NCI-H146 treated with DMSO at 0.1 percent for 48 hours (cell line): Measurements from ENCODE around the gene REV3L.
"Not testable (repeated sequence)": the region's sequence is repeated elsewhere in the genome, so short reads cannot be mapped to it uniquely, and the experiment has no call there.

Experiments used
- DNase-seq: peaks from one replicate; lab custom pipeline; 2025; ENCODE audit not compliant: unreplicated experiment; lab: John Stamatoyannopoulos, UW

REV3L gene

GRCh38 chr6:111379831-111380230 is 103.2 kb downstream of the REV3L start:
- DNase-seq = no peak

DNA sequence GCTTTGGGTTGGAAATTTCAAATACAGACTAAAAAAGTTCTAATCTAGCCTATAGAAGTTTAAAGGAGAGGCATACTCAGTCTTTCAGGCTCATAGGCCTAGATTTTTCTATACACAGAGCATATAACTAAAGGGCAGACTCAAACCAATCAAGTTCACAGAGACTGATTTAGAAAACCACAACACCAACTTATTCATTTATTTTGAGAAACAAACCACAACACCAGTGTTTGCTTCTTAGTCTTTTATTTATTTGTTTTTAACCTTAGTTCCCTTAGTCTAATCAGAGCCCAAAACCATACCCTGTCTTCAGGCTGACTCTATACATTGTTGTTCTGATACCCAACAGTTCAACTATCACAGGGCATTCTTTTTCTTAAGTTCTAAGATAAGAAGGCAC is 103.7 kb downstream of the REV3L start:
- no peak for DNase-seq

DNA sequence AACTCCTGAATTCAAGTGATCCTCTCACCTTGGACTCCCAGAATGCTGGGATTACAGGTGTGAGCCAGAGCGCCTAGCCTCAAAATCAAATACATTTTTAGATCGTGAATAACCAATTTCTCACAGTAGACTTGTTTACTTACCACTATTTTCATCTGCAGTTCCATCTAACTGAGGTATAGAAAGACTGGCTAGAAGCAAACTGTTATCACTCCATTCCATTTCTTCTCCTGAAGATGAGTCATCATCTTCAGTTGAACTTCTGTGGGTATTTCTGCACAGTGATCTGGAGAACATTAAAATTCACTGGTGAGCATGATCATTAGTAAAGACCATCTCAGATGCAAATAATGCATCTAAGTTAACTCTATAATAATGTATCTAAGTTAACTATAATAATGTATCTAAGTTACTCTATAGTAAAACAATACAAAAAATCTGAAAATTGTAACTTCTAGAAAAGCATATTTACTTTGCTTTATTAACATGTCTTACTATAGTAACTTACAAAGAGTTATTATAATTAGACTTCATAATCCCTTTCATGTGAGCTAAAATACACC is 105.4 kb downstream of the REV3L start:
- DNase-seq = no peak

- DNase-seq = no peak
These were observed 115.5 kb downstream of the REV3L start for GRCh38 chr6:111367393-111368088.

DNA sequence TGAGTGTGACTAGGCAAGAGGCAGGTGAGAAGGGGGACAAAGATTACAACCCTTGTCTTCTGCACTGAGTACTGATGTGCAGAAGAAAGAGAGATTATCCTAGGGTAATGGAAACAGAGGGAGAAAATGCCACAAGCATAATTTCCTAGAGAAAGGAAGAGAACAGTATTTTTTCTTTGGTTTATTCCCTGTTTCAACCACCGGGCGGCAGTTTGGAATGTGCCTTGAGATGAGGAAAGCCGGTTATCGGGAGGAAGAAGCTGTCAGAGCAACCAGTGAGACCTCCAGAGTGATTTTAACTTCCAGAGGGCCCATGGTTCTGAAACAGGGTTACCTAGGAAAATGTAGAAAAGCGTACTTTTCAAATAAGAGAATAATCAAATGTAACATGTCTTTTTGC is 121.4 kb downstream of the REV3L start:
- DNase-seq = no peak

- DNase-seq = no peak
These were observed 124.6 kb downstream of the REV3L start for GRCh38 chr6:111358454-111358853.

GRCh38 chr6:111357705-111358104 is 125.3 kb downstream of the REV3L start:
- DNase-seq = no peak

- no peak for DNase-seq
These were observed 126.5 kb downstream of the REV3L start for GRCh38 chr6:111356551-111356950.

- DNase-seq = no peak
These were observed 128.1 kb downstream of the REV3L start for GRCh38 chr6:111354758-111355555.

- DNase-seq = no peak
These were observed 129.0 kb downstream of the REV3L start for GRCh38 chr6:111353912-111354462.

GRCh38 chr6:111347589-111347988 is 135.4 kb downstream of the REV3L start:
- DNase-seq = no peak

DNA sequence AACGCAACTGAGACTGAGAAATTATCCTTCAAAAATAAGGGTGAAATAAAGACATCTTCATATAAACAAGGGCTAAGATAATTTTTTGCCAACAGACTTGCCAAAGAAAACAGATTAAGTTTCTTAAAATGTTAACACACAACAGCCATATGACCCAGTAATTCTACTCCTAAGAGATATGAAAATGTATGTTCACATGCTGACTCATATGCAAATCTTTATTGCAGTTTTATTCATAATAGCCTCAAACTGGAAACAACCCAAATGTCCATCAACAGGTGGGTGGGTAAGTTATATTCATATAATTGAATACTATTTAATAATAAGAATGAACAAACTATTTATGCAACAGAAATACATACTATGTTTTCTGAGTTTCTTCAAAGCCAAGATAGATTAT is 140.1 kb downstream of the REV3L start:
- no peak for DNase-seq

GRCh38 chr6:111339294-111339693 is 143.7 kb downstream of the REV3L start:
- DNase-seq = no peak

DNA sequence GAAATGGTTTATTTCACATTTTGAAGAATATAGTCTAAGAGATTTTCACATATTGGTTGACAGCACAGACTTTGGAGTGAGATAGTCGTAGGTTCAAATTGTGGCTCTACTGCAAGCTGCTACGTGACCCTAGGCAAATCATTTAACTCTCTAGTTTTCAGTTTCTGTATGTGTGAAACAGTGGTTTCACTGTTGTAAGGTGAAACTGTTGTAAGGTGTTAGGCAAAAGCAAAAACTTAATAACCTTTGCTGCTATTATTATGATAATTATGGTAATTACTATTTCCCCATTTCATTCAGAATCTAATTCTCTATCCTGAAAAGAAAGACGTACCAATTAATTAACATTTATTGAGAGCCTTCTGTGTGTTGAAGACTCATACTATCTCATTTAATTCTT is 144.2 kb downstream of the REV3L start:
- no peak for DNase-seq

DNA sequence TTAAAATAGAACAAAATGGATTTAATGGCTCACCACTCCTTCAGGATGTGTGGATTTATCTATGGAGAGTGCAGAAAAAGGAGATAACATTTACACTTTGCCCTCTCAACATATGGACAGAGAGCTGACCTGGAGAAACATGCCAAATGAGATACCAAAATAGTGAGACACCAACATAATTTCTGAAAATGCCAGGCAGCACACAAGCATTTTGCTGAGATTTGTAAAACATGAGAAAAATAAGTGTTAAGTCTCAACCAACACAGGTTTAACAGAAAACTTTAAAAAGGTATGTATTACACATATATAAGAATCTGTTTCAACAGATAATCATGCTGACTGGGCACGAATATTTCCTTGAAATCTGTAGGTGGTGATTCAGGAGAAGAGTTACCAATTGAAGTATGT is 145.2 kb downstream of the REV3L start:
- DNase-seq = no peak

DNA sequence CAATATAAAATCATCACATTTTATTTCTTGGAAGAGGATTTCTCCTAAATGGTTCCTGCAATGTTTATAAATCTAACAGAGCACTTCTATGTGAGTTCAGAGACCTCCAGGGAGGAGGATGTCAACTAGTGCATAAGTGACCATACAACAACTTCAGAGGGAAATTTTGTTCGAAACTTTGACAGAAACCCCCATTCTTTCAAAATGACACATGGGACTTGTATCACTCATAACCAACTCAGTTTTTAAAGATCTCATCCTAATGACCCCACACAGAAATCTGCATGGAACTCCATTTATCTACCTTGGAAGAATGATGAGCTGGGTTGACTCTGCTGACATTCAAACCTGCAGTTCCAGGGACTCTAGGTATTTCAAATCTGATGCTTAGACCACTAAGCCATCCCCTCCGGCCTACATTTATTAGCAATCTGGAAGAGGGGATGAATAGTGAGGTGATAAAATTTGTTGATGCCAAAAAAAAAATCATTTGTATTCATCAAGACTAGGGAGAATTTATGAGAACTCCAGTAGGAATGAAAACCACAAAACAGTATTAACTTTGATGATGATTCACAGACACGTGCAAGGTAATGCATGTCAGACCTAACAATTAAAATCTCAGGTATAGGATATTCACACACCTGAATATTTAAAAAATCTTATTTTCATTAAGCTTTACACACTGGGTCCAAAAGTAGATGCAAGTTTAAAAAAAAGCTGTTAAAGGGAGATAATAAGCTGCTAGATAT is 153.0 kb downstream of the REV3L start:
- no peak for DNase-seq

- DNase-seq = no peak
These were observed 156.5 kb downstream of the REV3L start for GRCh38 chr6:111326563-111326962.

DNA sequence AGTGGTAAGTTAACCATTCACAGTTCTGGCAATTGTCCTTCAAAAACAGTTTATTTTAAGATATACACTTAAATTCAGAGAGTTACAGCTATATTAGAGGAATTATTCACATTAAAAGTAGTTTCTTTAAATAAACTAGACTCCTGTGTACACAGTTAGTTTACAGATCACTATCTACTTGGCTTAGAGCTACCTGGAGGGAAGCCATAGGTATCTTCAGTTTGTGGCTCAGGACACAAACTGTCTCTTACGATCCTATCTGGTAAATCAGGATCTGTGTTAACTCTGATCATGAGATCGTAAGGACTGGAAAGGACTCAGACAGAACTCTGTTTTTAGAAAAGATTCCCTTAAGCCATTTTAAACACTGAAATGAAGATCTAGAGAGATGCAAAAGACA is 160.9 kb downstream of the REV3L start:
- DNase-seq = no peak

DNA sequence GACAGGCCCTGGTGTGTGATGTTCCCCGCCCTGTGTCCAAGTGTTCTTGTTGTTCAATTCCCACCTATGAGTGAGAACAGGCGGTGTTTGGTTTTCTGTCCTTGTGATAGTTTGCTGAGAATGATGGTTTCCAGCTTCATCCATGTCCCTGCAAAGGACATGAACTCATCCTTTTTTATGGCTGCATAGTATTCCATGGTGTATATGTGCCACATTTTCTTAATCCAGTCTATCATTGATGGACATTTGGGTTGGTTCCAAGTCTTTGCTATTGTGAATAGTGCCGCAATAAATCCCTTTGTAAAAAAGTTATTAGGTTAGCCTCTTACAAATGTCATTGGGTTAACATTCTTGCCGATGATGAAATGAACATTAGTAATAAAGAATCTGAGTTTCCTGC is 175.1 kb downstream of the REV3L start:
- not testable (repeated sequence) for DNase-seq

- no peak for DNase-seq
These were observed 175.7 kb downstream of the REV3L start for GRCh38 chr6:111307275-111307858.
